ENCODE results near the gene SRMS. TPM values are rescaled to one million over a fixed set of nuclear protein-coding genes. Genes with fewer than 3 reads are reported as not detected.

SRMS gene
- total and polyA plus RNA-seq, 2 of the 13 experiments (the other 11 are each of a cell fraction or from before 2014, with no cell fraction given): not detected

DNA sequence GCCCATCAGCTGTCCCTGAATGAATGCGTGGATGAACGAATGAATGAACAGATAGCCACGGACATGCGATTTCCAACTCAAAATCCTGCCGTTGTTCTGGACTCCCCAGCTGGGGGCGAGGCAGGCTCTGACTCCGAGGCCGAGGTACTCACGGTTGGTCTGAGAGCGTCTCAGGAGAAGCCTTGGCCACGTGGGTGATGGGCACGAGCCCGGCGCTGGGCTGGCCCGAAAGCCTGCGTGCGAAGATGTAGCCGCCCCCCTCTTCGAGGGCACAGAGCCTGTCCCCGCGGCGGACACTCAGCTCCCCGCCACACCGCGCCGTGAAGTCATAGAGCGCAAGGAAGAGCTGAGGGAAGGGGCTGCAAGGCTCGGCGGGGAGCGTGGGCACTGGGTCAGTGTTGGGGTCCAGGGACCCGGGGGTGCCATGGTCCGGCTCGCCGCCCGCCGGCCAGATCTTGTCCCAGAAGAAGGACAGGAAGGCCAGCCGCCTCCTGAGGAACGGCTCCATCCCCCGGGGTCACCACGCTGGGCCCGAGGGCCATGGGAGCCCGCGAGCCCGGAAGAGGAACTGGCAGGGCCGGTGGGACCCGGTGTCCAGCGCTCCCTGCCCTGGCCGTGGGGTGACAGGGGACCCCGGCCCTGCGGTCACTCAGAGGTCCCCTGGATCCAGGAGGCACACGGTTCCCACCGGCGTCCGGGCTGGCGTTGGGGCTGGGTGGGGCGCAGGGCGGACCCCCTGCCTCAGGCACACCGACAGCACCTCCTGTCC, 409 bp downstream of the SRMS start:
- FAIRE-seq: no peak
- no TSS peak for BruUV-seq (replicated peaks)
- intact Hi-C loops (cut with micrococcal nuclease; ENCODE audit: unreplicated experiment): no loop called here
- H3K27me3 ChIP-seq (ENCODE audit: control insufficient read depth in 1 of 2, insufficient read depth in 2 of 2, low read length in 2 of 2): peaks cover 34 to 76% of the 10 kb centered on the region in 2 experiments
- no peaks in the 10 kb centered on the region for H3K9me3 ChIP-seq (ENCODE audit: low read length)
- H2AFZ ChIP-seq (ENCODE audit: low read length): no peak overlapping the region
- 54% methylated on average over 25 of the region's 58 CpGs for WGBS (ENCODE audit: low lambda C conversion rate)
- no peak for ATAC-seq
- no peak overlapping the region for H3K4me2 ChIP-seq (ENCODE audit: low read depth, low read length)
- no peak for DNase-seq (ENCODE audit: low spot score)
- in situ Hi-C loops (cut with HindIII; ENCODE audit: extremely low pct_ligation_motif_present, low pct_unique_long_range_greater_than_20kb): no loop called here
- CTCF ChIA-PET (ENCODE audit: low intra/inter-chr PET ratio, low total read pairs): no interaction called here
- TF ChIP-seq EZH2 (conservative IDR thresholded peaks at IDR 0.05; ENCODE audit: low read depth, low read length) (no peak), HNRNPH1 (optimal IDR thresholded peaks at IDR 0.05; ENCODE audit: low read depth, low read length) (no peak), KDM2A (CRISPR knock-in tag; IDR thresholded peaks at IDR 0.05; ENCODE audit: borderline replicate concordance, low read depth) (no peak), ZNF710 (CRISPR knock-in tag; IDR thresholded peaks at IDR 0.05; ENCODE audit: borderline replicate concordance) (no peak), EED (CRISPR knock-in tag; IDR thresholded peaks at IDR 0.05) (0 out of 2 replicates have a peak, but pooled peaks have one; percentile 27), BHLHE40 (IDR thresholded peaks at IDR 0.05; ENCODE audit: low read length) (0 out of 2 replicates have a peak, but pooled peaks have one; percentile 5)
- TF ChIP-seq, protein P1, sequence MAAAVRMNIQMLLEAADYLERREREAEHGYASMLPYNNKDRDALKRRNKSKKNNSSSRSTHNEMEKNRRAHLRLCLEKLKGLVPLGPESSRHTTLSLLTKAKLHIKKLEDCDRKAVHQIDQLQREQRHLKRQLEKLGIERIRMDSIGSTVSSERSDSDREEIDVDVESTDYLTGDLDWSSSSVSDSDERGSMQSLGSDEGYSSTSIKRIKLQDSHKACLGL (CRISPR knock-in tag; IDR thresholded peaks at IDR 0.05): 0 out of 2 replicates have a peak, but pooled peaks have one; percentile 26
- peaks cover 20% of the 10 kb centered on the region for H3K4me1 ChIP-seq (ENCODE audit: insufficient read depth, low read length)
- H3K4me3 ChIP-seq (replicated peaks in 1 of 3; ENCODE audit: insufficient read depth in 1 of 3, low read depth in 2 of 3, low read length in 3 of 3): no peak overlapping the region
- POLR2A ChIA-PET: interaction anchor here (1.1 to 1.6 kb wide), 2 partner anchors 9 to 80 kb away, joined by 3 read pairs; partner anchors contain the start of gene GMEB2
- H3K9ac ChIP-seq (ENCODE audit: insufficient read depth, low read depth, low read length): no peak overlapping the region
- no peaks in the 10 kb centered on the region for H3K79me2 ChIP-seq (ENCODE audit: insufficient read depth, low read length)
- H3K36me3 ChIP-seq (replicated peaks in 1 of 2; ENCODE audit: control insufficient read depth in 1 of 2, insufficient read depth in 2 of 2, low read length in 2 of 2): no peaks in the 10 kb centered on the region
- H3K27ac ChIP-seq (ENCODE audit: extremely low read length, insufficient read depth, low read length): no peak overlapping the region
- H4K20me1 ChIP-seq (ENCODE audit: insufficient read depth, low read length): no peaks in the 10 kb centered on the region; the same call in 1 of the 2 replicates
